ENCODE measurements around the gene RGS6. TPM values are rescaled to one million over a fixed set of nuclear protein-coding genes. Genes with fewer than 3 reads are reported as not detected.

RGS6 gene
- total RNA-seq, 2 donors from 2014 or later = 3.2 TPM; not detected in 1

- Histone ChIP-seq H3K36me3 (no peaks in the 10 kb centered on the region), H3K27me3 (replicated peaks; ENCODE audit: insufficient read depth) (no peaks in the 10 kb centered on the region), H3K4me1 (replicated peaks) (no peaks in the 10 kb centered on the region), H3K27ac (no peak overlapping the region), H3K4me3 (no peak overlapping the region), H3K9me3 (no peaks in the 10 kb centered on the region)
- intact Hi-C loops (cut with DNase I) = no loop called here
- no peak for DNase-seq (ENCODE audit: low spot score)
- TF ChIP-seq POLR2AphosphoS5 (IDR thresholded peaks at IDR 0.05) (no peak), CTCF (IDR thresholded peaks at IDR 0.05) (no peak), POLR2A (IDR thresholded peaks at IDR 0.05) (no peak)
- 89% methylated on average over 22 of the region's 22 CpGs for WGBS
These were observed 304.4 kb downstream of the RGS6 start for GRCh38 chr14:72236629-72237028.

- no peaks in the 10 kb centered on the region for H3K4me1 ChIP-seq (replicated peaks)
- H3K36me3 ChIP-seq = no peaks in the 10 kb centered on the region
- no peaks in the 10 kb centered on the region for H3K9me3 ChIP-seq
- WGBS = 71% methylated on average over 14 of the region's 14 CpGs
- intact Hi-C loops (cut with DNase I) = no loop called here
- no peak for DNase-seq (ENCODE audit: low spot score)
- no peak for TF ChIP-seq CTCF (IDR thresholded peaks at IDR 0.05)
- no peak for TF ChIP-seq POLR2AphosphoS5 (IDR thresholded peaks at IDR 0.05)
- TF ChIP-seq POLR2A (IDR thresholded peaks at IDR 0.05) = no peak
- no peak overlapping the region for H3K27ac ChIP-seq
- H3K4me3 ChIP-seq = no peak overlapping the region
- H3K27me3 ChIP-seq (replicated peaks; ENCODE audit: insufficient read depth) = no peaks in the 10 kb centered on the region
These were observed 305.8 kb downstream of the RGS6 start for GRCh38 chr14:72237722-72238666.

GRCh38 chr14:72243309-72244293 lies 311.4 kb downstream of the RGS6 start:
- Histone ChIP-seq H3K27ac (no peak overlapping the region), H3K4me1 (replicated peaks) (no peaks in the 10 kb centered on the region), H3K9me3 (no peaks in the 10 kb centered on the region), H3K27me3 (replicated peaks; ENCODE audit: insufficient read depth) (no peaks in the 10 kb centered on the region), H3K4me3 (no peak overlapping the region), H3K36me3 (no peaks in the 10 kb centered on the region)
- intact Hi-C loops (cut with DNase I) = no loop called here
- no peak for DNase-seq (ENCODE audit: low spot score)
- WGBS = 35% methylated on average over 5 of the region's 5 CpGs
- no peak for TF ChIP-seq POLR2A (IDR thresholded peaks at IDR 0.05)
- TF ChIP-seq POLR2AphosphoS5 (IDR thresholded peaks at IDR 0.05) = no peak
- TF ChIP-seq CTCF (IDR thresholded peaks at IDR 0.05) = no peak

GRCh38 chr14:72247896-72248465 lies 315.8 kb downstream of the RGS6 start:
- no peak for DNase-seq (ENCODE audit: low spot score)
- no peak overlapping the region for H3K27ac ChIP-seq
- H3K36me3 ChIP-seq = no peaks in the 10 kb centered on the region
- intact Hi-C loops (cut with DNase I) = no loop called here
- no peak overlapping the region for H3K4me3 ChIP-seq
- no peaks in the 10 kb centered on the region for H3K27me3 ChIP-seq (replicated peaks; ENCODE audit: insufficient read depth)
- TF ChIP-seq POLR2AphosphoS5 (IDR thresholded peaks at IDR 0.05) (no peak), POLR2A (IDR thresholded peaks at IDR 0.05) (no peak), CTCF (IDR thresholded peaks at IDR 0.05) (no peak)
- H3K4me1 ChIP-seq (replicated peaks) = no peaks in the 10 kb centered on the region
- WGBS = 83% methylated on average over 1 of the region's 1 CpG
- H3K9me3 ChIP-seq = no peaks in the 10 kb centered on the region
